HG02943 (cell line): Measurements from ENCODE around the gene RINL.
"Not testable (repeated sequence)": the region's sequence is repeated elsewhere in the genome, so short reads cannot be mapped to it uniquely, and the experiment has no call there.

Experiments
- ATAC-seq: cut with Tn5 transposase; IDR thresholded peaks from one replicate; pipeline ENCODE4 v1.9.1; 2021; ENCODE audit warnings: mild to moderate bottlenecking, low read depth, moderate library complexity; ENCODE audit not compliant: unreplicated experiment

The RINL gene

GRCh38 chr19:38836983-38837626 is 41.0 kb downstream of the RINL start:
- no peak for ATAC-seq

GRCh38 chr19:38836159-38836982 is 41.7 kb downstream of the RINL start:
- ATAC-seq: no peak

DNA sequence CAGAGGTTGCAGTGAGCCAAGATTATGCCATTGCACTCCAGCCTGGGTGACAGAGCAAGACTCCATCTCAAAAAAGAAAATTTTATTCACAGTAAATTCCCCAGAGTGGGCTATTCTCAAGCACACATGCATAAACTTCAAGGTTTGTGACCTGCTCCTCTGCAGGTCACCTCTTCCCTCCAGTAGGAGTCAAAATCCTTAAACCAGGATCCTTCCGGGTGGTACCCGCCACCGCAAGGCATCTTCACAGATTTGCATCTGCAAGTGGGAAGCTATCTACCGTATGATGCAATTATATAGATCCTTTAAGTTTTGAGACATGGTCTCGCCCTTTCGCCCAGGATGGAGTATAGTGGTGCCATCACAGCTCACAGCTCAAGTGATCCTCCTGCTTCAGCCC is 43.5 kb downstream of the RINL start:
- no peak for ATAC-seq

DNA sequence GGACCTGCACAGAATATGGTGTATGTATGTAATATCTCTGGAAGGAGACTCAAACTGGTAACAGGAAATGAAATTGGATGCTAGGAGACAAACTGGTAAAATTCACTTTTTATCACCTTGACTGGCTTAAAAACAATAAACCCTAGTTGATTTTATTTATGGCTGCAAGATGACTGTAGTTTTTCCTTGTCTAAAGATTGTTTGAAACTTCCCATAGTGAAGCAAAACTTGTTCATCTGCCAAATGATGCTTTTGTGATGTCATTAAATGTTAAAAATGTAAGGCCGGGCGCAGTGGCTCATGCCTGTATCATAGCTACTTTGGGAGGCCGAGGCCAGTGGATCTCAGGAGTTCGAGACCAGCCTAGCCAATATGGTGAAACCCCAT is 44.0 kb downstream of the RINL start:
- ATAC-seq: no peak

DNA sequence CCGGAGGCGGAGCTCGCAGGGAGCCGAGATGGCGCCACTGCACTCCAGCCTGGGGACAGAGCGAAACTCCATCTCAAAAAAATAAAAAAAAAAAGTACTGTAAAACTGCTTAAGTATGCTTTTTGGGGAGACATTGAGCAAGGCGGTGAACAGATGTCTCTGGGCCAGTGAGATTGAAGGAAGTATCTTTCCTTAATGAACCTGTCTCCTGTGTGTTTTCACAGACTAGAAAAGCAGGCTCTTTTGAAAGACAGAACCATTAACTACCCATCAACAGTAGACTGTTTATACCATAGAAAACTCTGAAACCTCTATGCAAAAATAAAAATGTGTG is 45.0 kb downstream of the RINL start:
- ATAC-seq: no peak

- peak; percentile 43 for ATAC-seq
These were observed 46.9 kb downstream of the RINL start for GRCh38 chr19:38831142-38831605.

DNA sequence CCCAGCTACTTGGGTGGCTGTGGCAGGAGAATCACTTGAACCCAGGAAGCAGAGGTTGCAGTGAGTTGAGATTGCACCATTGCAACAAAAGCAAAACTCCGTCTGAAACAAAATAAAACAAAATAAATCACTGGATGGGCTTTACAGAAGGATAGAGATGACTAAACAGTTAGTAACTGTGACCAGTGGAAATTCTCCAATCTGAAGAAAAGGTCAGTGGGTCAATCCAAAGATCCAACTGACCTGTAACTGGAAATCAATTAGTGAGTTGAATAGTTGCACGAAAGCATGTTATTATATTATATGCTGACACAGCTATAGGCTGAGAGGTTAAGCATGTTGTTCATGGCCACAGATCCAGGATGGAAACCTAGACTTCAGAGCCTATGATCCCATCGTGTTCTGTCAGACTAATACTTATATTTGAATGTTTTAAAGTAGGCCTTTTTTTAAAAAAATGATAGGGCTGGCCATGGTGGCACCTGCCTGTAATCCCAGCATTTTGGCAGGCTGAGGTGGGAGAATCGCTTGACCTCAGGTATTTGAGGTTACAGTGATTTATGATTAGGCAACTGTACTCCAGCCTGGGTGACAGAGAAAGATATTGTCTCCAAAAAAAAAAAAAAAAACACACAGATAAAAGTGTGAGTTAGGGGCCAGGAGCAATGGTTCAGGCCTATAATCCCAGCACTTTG is 47.9 kb downstream of the RINL start:
- ATAC-seq: no peak

- not testable (repeated sequence) for ATAC-seq
These were observed 48.9 kb downstream of the RINL start for GRCh38 chr19:38829203-38829602.

DNA sequence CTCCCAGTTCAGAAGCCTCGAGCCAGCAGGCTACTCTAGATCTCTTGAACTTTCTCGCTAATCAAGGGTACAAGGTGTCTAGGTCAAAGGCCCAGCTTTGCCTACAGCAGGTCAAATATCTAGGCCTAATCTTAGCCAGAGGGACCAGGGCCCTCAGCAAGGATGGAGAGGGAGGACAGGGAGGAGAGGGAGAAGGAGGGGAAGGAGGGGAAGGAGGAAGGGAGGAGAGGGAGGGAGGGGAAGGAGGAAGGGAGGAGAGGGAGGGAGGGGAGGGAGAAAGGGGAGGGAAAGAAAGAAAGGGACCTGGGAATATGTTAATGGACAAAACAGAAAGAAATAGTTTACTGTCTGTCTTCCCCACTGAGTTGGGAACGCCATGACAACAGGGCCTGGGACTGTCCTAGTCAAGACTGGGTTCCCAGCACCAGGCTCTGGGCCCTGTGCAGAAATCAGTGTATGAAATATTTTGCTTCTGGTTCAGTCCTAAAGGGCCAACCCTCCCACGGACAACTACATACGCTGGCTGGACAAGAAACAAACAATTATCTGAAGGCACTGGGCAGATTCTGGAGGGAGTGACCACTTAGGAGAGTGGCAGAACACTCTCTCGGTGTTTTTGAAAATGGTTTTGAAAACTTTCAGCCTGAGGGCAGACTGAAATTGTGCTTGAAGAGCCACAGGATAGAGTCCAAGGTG is 51.1 kb downstream of the RINL start:
- ATAC-seq: no peak

DNA sequence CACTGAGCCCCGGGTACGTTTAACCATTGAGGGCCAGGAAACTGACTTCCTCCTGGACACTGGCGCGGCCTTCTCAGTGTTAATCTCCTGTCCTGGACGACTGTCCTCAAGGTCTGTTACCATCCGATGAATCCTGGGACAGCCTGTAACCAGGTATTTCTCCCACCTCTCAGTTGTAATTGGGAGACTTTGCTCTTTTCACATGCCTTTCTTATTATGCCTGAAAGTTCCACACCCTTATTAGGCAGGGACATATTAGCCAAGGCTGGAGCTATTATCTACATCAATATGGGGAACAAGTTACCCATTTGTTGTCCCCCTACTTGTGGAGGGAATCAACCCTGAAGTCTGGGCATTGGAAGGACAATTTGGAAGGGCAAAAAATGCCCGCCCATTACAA is 52.1 kb downstream of the RINL start:
- not testable (repeated sequence) for ATAC-seq

DNA sequence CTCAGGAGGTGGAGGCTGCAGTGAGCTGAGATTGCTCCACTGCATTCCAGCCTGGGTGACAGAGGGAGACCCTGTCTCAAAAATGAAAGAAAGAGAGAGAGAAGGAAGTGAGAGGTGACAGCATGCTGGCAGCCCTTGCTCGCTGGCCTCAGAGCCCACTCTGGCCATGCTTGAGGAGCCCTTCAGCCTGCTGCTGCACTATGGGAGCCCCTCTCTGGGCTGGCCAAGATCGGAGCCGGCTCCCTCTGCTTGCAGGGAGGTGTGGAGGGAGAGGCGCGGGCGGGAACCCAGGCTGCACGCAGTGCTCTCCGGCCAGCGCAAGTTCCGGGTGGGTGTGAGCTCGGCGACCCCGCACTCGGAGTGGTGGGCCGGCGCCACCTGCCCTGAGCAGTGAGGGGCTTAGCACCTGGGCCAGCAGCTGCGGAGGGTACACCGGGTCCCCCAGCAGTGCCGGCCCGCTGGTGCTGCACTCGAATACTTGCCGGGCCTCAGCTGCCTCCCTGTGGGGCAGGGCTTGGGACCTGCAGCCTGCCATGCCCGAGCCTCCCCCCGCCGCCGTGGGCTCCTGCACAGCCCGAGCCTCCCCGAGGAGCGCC is 56.7 kb downstream of the RINL start:
- ATAC-seq: not testable (repeated sequence)

- no peak for ATAC-seq
These were observed 58.7 kb downstream of the RINL start for GRCh38 chr19:38819231-38819920.
